Fibroblast of lung (primary cell): ENCODE results near the gene ZNF541. TPM values are rescaled to one million over a fixed set of nuclear protein-coding genes. Genes with fewer than 3 reads are reported as not detected.
A peak's percentile ranks its signal among the peaks of the same experiment; 100 is the strongest.

Source experiments
- DNase-seq, 2 donors: peaks; one replicate each; pipeline versions ENCODE4 v3.0.0 to v3.0.0-alpha.2; 2010; ENCODE audit warnings: low read depth in 2 of 2
- H2AFZ ChIP-seq: 2 replicates; pipeline ENCODE4 v1.5.1; 2012; ENCODE audit warnings: low read length, control low read depth, inconsistent platforms
- H3K27ac ChIP-seq: 2 replicates; pipeline ENCODE4 v1.5.1; 2011; ENCODE audit warnings: low read length, control low read depth; ENCODE audit not compliant: insufficient read depth
- H3K27me3 ChIP-seq: 2 replicates; pipeline ENCODE4 v1.5.1; 2011; ENCODE audit warnings: mild to moderate bottlenecking, low read length; ENCODE audit not compliant: control insufficient read depth, insufficient read depth
- H3K36me3 ChIP-seq: 2 replicates; pipeline ENCODE4 v1.5.1; 2011; ENCODE audit warnings: low read length; ENCODE audit not compliant: control insufficient read depth, insufficient read depth
- H3K4me1 ChIP-seq: 2 replicates; pipeline ENCODE4 v1.5.1; 2011; ENCODE audit warnings: low read length; ENCODE audit not compliant: control insufficient read depth, insufficient read depth; ENCODE audit errors: extremely low read depth
- H3K4me2 ChIP-seq: 2 replicates; pipeline ENCODE4 v1.5.1; 2011; ENCODE audit warnings: low read length, control low read depth; ENCODE audit not compliant: insufficient read depth; ENCODE audit errors: extremely low read depth
- H3K4me3 ChIP-seq, 4 experiments: fragments of 200-600 bp in 1 of 4; sonication (generic) in 1 of 4; replicated peaks in 1 of 4; 2 replicates each; pipeline ENCODE4 v1.5.1; 2011 to 2016; ENCODE audit warnings: low read length in 4 of 4, low read depth in 3 of 4, mild to moderate bottlenecking in 3 of 4, control low read depth in 2 of 4, inconsistent platforms in 1 of 4, mixed read lengths in 1 of 4; ENCODE audit not compliant: insufficient read depth in 1 of 4; ENCODE audit errors: control extremely low read depth in 1 of 4
- H3K79me2 ChIP-seq: 2 replicates; pipeline ENCODE4 v1.5.1; 2012; ENCODE audit warnings: mild to moderate bottlenecking, low read length, inconsistent platforms; ENCODE audit not compliant: control insufficient read depth, insufficient read depth
- H3K9ac ChIP-seq: 2 replicates; pipeline ENCODE4 v1.5.1; 2011; ENCODE audit warnings: mild to moderate bottlenecking, low read length, control low read depth; ENCODE audit not compliant: insufficient read depth
- H3K9me3 ChIP-seq: 2 replicates; pipeline ENCODE4 v1.5.1; 2012; ENCODE audit warnings: low read depth, low read length; ENCODE audit not compliant: control insufficient read depth, insufficient read depth
- H4K20me1 ChIP-seq: 2 replicates; pipeline ENCODE4 v1.5.1; 2011; ENCODE audit warnings: low read length; ENCODE audit not compliant: control insufficient read depth, insufficient read depth; ENCODE audit errors: extremely low read depth
- EZH2 ChIP-seq: IDR thresholded peaks from 2 replicates; pipeline ENCODE4 v1.5.1; 2012; ENCODE audit warnings: low read length, control low read depth, mild to moderate bottlenecking; ENCODE audit errors: missing control alignments
- polyA plus RNA-seq, 2 donors: library from polyadenylated mRNA; depleted of rRNA in 1 of 2; stranded (reverse) in 1 of 2; unstranded in 1 of 2; fragments of >200 nt; gene quantifications; 2 replicates each; pipeline ENCODE4 v1.2.1, GENCODE V29; 2011 to 2012; ENCODE audit warnings: missing spikeins in 1 of 2
- total RNA-seq: library from RNA; depleted of rRNA; stranded (reverse); fragments of >200 nt; gene quantifications from 2 replicates; pipeline ENCODE4 v1.2.1, GENCODE V29; 2014
- TF ChIP-seq, protein P1 (sequence below), 2 donors: IDR thresholded peaks in 1 of 2; conservative IDR thresholded peaks in 1 of 2; 1 replicate in 1 of 2; 2 replicates in 1 of 2; pipeline ENCODE4 v1.5.1; 2011 to 2012; ENCODE audit warnings: low read length in 2 of 2, control low read depth in 1 of 2, inconsistent platforms in 1 of 2, low read depth in 1 of 2, mild to moderate bottlenecking in 1 of 2

Gene ZNF541
- total and polyA plus RNA-seq, 2 donors (not counting 1 experiment from before 2014, with no cell fraction given), result 0.02 to 0.17 TPM

DNA sequence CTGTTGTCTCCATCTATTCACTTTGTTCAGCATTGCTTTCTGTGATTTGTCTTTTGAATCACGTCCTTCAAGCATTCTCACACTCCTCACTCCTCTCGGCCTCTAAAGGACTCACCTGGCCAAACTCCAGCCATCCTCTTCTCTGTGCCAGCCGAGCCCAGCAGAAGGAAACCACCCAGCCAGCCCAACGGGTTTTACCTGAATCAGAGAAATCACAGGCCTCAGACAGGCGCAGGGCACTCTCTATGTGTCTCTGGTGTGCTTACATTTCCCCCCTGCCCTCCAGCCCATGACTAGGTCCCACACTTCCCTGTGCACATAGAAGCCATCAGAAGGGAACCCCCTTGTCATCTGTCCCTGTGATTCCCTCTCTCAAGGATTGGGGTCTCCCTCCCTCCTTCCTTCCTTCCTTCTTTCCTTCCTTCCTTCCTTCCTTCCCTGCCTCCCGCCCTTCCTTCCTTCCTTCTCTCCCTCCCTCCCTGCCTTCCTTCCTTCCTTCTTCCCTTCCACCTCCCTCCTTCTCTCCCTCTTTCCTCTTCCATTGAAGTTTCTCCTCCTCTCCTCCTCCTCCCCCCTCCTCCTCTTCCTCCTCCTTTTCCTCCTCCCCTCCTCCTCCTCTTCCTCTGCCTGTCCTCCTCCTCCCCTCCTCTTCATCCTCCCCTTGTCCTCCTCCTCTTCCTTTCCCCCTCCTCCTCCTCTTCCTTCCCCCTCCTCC is 8.8 kb upstream of the ZNF541 start:
- peak overlapping the region; percentile 52 for H2AFZ ChIP-seq

DNA sequence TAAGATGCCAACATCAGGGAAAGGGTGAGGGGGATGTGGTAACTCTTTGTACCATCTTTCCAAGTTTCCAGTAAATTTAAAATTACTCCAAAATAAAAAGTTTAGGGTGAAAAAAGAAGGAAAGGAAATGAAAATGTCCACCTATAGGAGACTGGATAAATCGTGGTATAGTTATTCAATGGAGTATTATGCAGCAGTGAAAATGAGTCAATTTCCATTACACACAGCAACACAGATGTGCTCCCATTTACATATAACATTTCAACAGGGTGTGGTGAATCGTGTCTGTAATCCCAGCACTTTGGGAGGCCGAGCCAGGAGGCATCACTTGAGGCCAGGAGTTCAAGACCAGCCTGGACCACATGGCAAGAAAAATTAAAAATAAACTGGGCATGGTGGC is 7.4 kb upstream of the ZNF541 start:
- no peaks in the 10 kb centered on the region for H4K20me1 ChIP-seq
- no peak for DNase-seq
- peaks cover 6% of the 10 kb centered on the region for H3K4me1 ChIP-seq
- no peak overlapping the region for H3K4me3 ChIP-seq
- H3K27ac ChIP-seq, result no peak overlapping the region
- no peak overlapping the region for H3K9ac ChIP-seq
- H3K9me3 ChIP-seq, result no peaks in the 10 kb centered on the region
- no peaks in the 10 kb centered on the region for H3K27me3 ChIP-seq
- no peak overlapping the region for H3K4me2 ChIP-seq
- H3K36me3 ChIP-seq, result no peaks in the 10 kb centered on the region
- H3K79me2 ChIP-seq, result no peaks in the 10 kb centered on the region
- TF ChIP-seq, protein P1, sequence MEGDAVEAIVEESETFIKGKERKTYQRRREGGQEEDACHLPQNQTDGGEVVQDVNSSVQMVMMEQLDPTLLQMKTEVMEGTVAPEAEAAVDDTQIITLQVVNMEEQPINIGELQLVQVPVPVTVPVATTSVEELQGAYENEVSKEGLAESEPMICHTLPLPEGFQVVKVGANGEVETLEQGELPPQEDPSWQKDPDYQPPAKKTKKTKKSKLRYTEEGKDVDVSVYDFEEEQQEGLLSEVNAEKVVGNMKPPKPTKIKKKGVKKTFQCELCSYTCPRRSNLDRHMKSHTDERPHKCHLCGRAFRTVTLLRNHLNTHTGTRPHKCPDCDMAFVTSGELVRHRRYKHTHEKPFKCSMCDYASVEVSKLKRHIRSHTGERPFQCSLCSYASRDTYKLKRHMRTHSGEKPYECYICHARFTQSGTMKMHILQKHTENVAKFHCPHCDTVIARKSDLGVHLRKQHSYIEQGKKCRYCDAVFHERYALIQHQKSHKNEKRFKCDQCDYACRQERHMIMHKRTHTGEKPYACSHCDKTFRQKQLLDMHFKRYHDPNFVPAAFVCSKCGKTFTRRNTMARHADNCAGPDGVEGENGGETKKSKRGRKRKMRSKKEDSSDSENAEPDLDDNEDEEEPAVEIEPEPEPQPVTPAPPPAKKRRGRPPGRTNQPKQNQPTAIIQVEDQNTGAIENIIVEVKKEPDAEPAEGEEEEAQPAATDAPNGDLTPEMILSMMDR (conservative IDR thresholded peaks at IDR 0.05 in 1 of 2, IDR thresholded peaks at IDR 0.05 in 1 of 2; ENCODE audit: low read depth in 1 of 2, low read length in 2 of 2), result no peak
- no peak for TF ChIP-seq EZH2
- H2AFZ ChIP-seq, result no peak overlapping the region

More for the DNA sequence above, 8.8 kb upstream of the ZNF541 start:
- TF ChIP-seq EZH2, result no peak
- TF ChIP-seq, protein P1 (conservative IDR thresholded peaks at IDR 0.05 in 1 of 2, IDR thresholded peaks at IDR 0.05 in 1 of 2; ENCODE audit: low read depth in 1 of 2, low read length in 2 of 2), result no peak
- H3K4me3 ChIP-seq, result peak overlapping the region in 2 of 4 experiments; percentile 19 to 44
- H4K20me1 ChIP-seq, result no peaks in the 10 kb centered on the region
- H3K4me2 ChIP-seq, result peak overlapping the region; percentile 68
- peaks cover 6% of the 10 kb centered on the region for H3K4me1 ChIP-seq
- H3K27ac ChIP-seq, result peak overlapping the region; percentile 26
- no peaks in the 10 kb centered on the region for H3K9me3 ChIP-seq
- H3K79me2 ChIP-seq, result no peaks in the 10 kb centered on the region
- no peak for DNase-seq
- H3K36me3 ChIP-seq, result no peaks in the 10 kb centered on the region
- no peaks in the 10 kb centered on the region for H3K27me3 ChIP-seq
- no peak overlapping the region for H3K9ac ChIP-seq

DNA sequence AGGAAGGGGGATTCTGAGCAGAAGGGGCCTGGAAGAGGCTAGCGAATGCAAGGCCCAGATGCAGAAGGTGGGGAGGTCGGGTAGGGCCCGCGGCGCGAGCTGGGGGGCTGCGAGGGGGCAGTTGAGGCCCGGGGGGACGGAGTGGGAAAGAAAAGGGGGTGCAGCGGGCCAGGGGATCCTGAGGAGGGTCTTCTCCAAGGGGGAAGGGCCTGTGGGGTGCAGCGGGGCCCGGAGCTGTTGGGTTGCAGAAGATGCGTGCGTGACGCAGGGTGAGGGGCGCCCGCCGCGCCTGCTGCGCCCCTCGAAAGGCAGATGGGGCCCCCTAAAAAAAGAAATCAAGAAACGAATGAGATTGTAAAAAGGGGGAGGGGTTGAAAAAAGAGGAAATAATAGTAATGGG is 313 bp downstream of the ZNF541 start:
- H3K27ac ChIP-seq, result no peak overlapping the region
- H3K79me2 ChIP-seq, result no peaks in the 10 kb centered on the region
- H3K9me3 ChIP-seq, result no peaks in the 10 kb centered on the region
- no peaks in the 10 kb centered on the region for H3K4me1 ChIP-seq
- H4K20me1 ChIP-seq, result no peaks in the 10 kb centered on the region
- no peaks in the 10 kb centered on the region for H3K36me3 ChIP-seq
- H3K4me3 ChIP-seq, result no peak overlapping the region
- H2AFZ ChIP-seq, result no peak overlapping the region
- H3K27me3 ChIP-seq, result no peaks in the 10 kb centered on the region
- no peak for DNase-seq
- no peak overlapping the region for H3K9ac ChIP-seq
- no peak overlapping the region for H3K4me2 ChIP-seq
- TF ChIP-seq, protein P1 (conservative IDR thresholded peaks at IDR 0.05 in 1 of 2, IDR thresholded peaks at IDR 0.05 in 1 of 2; ENCODE audit: low read depth in 1 of 2, low read length in 2 of 2), result no peak
- TF ChIP-seq EZH2, result no peak
